ENCODE data around the gene KIFBP. TPM values are rescaled to one million over a fixed set of nuclear protein-coding genes. Genes with fewer than 3 reads are reported as not detected.

The KIFBP gene
- total and polyA plus RNA-seq, 2 of the 13 experiments (the other 11 are each of a cell fraction or from before 2014, with no cell fraction given) = 13.0 to 21.9 TPM

- TF ChIP-seq TSC22D2 (CRISPR knock-in tag; IDR thresholded peaks at IDR 0.05; ENCODE audit: borderline replicate concordance) (0 out of 2 replicates have a peak, but pooled peaks have one; percentile 14), ZNF607 (CRISPR knock-in tag; IDR thresholded peaks at IDR 0.05; ENCODE audit: borderline replicate concordance) (peak; percentile 89), ZNF891 (CRISPR knock-in tag; IDR thresholded peaks at IDR 0.05) (peak; percentile 75; the same call in 1 of the 2 replicates), ZNF687 (CRISPR knock-in tag; IDR thresholded peaks at IDR 0.05) (peak; percentile 92), POGK (CRISPR knock-in tag; conservative IDR thresholded peaks at IDR 0.05) (peak; percentile 86), RNF2 (conservative IDR thresholded peaks at IDR 0.05; ENCODE audit: low read depth) (no peak; the same call in 1 of the 2 replicates), IKZF1 (IDR thresholded peaks at IDR 0.05) (no peak), ETV5 (CRISPR knock-in tag; IDR thresholded peaks at IDR 0.05; ENCODE audit: borderline replicate concordance) (0 out of 2 replicates have a peak, but pooled peaks have one; percentile 36), ZNF207 (IDR thresholded peaks at IDR 0.05; ENCODE audit: borderline replicate concordance) (no peak), NCOR1 (IDR thresholded peaks at IDR 0.05; ENCODE audit: borderline replicate concordance, low read length) (no peak), ZBTB49 (CRISPR knock-in tag; IDR thresholded peaks at IDR 0.05; ENCODE audit: borderline replicate concordance) (0 out of 2 replicates have a peak, but pooled peaks have one; percentile 16), GATA4 (IDR thresholded peaks at IDR 0.05; ENCODE audit: borderline replicate concordance, low read depth) (no peak), PAF1 (CRISPR knock-in tag; IDR thresholded peaks at IDR 0.05) (no peak), RARA (CRISPR knock-in tag; IDR thresholded peaks at IDR 0.05) (no peak), BHLHE40 (IDR thresholded peaks at IDR 0.05; ENCODE audit: low read length) (no peak), ELK4 (CRISPR knock-in tag; IDR thresholded peaks at IDR 0.05; ENCODE audit: borderline replicate concordance) (no peak), ZNF567 (CRISPR knock-in tag; IDR thresholded peaks at IDR 0.05; ENCODE audit: borderline replicate concordance) (peak; percentile 67; the same call in 1 of the 2 replicates), ZNF790 (CRISPR knock-in tag; IDR thresholded peaks at IDR 0.05; ENCODE audit: borderline replicate concordance) (peak; percentile 91; the same call in 1 of the 2 replicates)
Observed at GRCh38 chr10:68988530-68989316, at the start of gene KIFBP (continued).
